ENCODE measurements around the gene SPINK13. TPM values are rescaled to one million over a fixed set of nuclear protein-coding genes. Genes with fewer than 3 reads are reported as not detected.

Gene SPINK13
- total RNA-seq, 1 donor from 2014 or later, result not detected

- POLR2A ChIA-PET, result no interaction called here
- peaks cover 4% of the 10 kb centered on the region for H3K27me3 Mint-ChIP-seq
- no peak overlapping the region for H3K27ac Mint-ChIP-seq
- TF ChIP-seq CTCF (IDR thresholded peaks at IDR 0.05), result no peak
- ATAC-seq (ENCODE audit: low read depth) (no peak), DNase-seq (no peak)
- intact Hi-C loops (cut with micrococcal nuclease), result no loop called here
- no peak overlapping the region for H3K4me3 Mint-ChIP-seq
- peaks cover 2% of the 10 kb centered on the region for H3K4me1 Mint-ChIP-seq
- peaks cover 16% of the 10 kb centered on the region for H3K9me3 Mint-ChIP-seq
- peaks cover 3% of the 10 kb centered on the region for H3K36me3 Mint-ChIP-seq (ENCODE audit: low read depth)
- CTCF ChIA-PET, result no interaction called here
Observed at GRCh38 chr5:148333262-148333849, 64.8 kb downstream of the SPINK13 start.

- H3K36me3 Mint-ChIP-seq (ENCODE audit: low read depth), result peaks cover 3% of the 10 kb centered on the region
- TF ChIP-seq CTCF (IDR thresholded peaks at IDR 0.05), result no peak
- DNase-seq (no peak), ATAC-seq (ENCODE audit: low read depth) (no peak)
- POLR2A ChIA-PET, result no interaction called here
- CTCF ChIA-PET, result no interaction called here
- no peak within 1 kb of the TSS for H3K27ac Mint-ChIP-seq
- no peak within 1 kb of the TSS for H3K4me3 Mint-ChIP-seq
- peaks cover 2% of the 10 kb centered on the region for H3K27me3 Mint-ChIP-seq
- peaks cover 6% of the 10 kb centered on the region for H3K9me3 Mint-ChIP-seq
- H3K4me1 Mint-ChIP-seq, result peaks cover 2% of the 10 kb centered on the region
- intact Hi-C loops (cut with micrococcal nuclease), result no loop called here
Observed at GRCh38 chr5:148335259-148335658, 66.7 kb downstream of the SPINK13 start, which contains the start of gene SPINK9. TSS of gene SPINK9 (plus strand) at chr5:148335559. CDS start at chr5:148335614, 55 bp downstream.

Other genes starting within 250 kb of the SPINK13 start
- gene SPINK5, start 204.8 kb upstream of the SPINK13 start, total RNA-seq, result not detected in 2 replicates
- gene SPINK14, start 100.2 kb upstream of the SPINK13 start, total RNA-seq, result not detected in 2 replicates
- gene SPINK6, start 65.8 kb upstream of the SPINK13 start, total RNA-seq, result not detected in 2 replicates
- gene MARCOL, start 30.3 kb upstream of the SPINK13 start, total RNA-seq, result not detected in 2 replicates
- not detected in 2 replicates for gene SPINK7, start 43.6 kb downstream of the SPINK13 start, total RNA-seq
- not detected in 2 replicates for gene SPINK9, start 66.8 kb downstream of the SPINK13 start, total RNA-seq
- 62.8 and 81.9 TPM in 2 replicates for gene FBXO38, start 115.2 kb downstream of the SPINK13 start, total RNA-seq

All from activated B cell treated with CpG ODN at 0.5 μM for 24 hours (primary cell).